B cell (primary cell): ENCODE measurements around the gene STARD9. TPM values are rescaled to one million over a fixed set of nuclear protein-coding genes. Genes with fewer than 3 reads are reported as not detected.
"Not testable (repeated sequence)": the region's sequence is repeated elsewhere in the genome, so short reads cannot be mapped to it uniquely, and the experiment has no call there.

Experiments used
- ATAC-seq: fragments of 200-7000 bp; cut with Tn5 transposase; one replicate; pipeline ENCODE4 v1.10.0; 2021; ENCODE audit warnings: low read depth, mild to moderate bottlenecking, moderate number of reproducible peaks, moderate library complexity
- CTCF ChIA-PET: fragments of 350-600 bp; sonication (Branson Sonifier 250); formaldehyde crosslinking; loops from one replicate; lab custom pipeline; 2021; ENCODE audit warnings: antibody characterized with exemption, inconsistent platforms; lab: Charles Lee
- POLR2A ChIA-PET: fragments of 350-600 bp; sonication (Branson Sonifier 250); formaldehyde crosslinking; loops from one replicate; lab custom pipeline; 2021; ENCODE audit warnings: antibody characterized with exemption; lab: Charles Lee
- DNase-seq: peaks from one replicate; pipeline ENCODE4 v3.0.0; 2013
- H2AFZ ChIP-seq: 2 replicates; pipeline ENCODE4 v1.6.1; 2012; ENCODE audit warnings: mild to moderate bottlenecking, low read depth, low read length; ENCODE audit not compliant: insufficient read depth, poor library complexity, severe bottlenecking
- H3K27ac ChIP-seq, 2 donors: 1 replicate in 1 of 2; 2 replicates in 1 of 2; pipeline ENCODE4 v1.5.1; 2012 to 2013; ENCODE audit warnings: low read length in 2 of 2, mild to moderate bottlenecking in 2 of 2, moderate library complexity in 1 of 2
- H3K27me3 ChIP-seq, 4 experiments: fragments of 200-600 bp in 1 of 4; sonication (generic) in 1 of 4; replicated peaks in 1 of 4; 1 replicate in 2 of 4; 2 replicates in 2 of 4; pipeline versions ENCODE4 v1.6.1 to v1.7.0; 2013 to 2016; ENCODE audit warnings: low read length in 3 of 4, mild to moderate bottlenecking in 2 of 4, mixed read lengths in 1 of 4, moderate library complexity in 1 of 4; ENCODE audit not compliant: insufficient read depth in 4 of 4, control insufficient read depth in 3 of 4; ENCODE audit errors: control extremely low read depth in 1 of 4
- H3K36me3 ChIP-seq, 2 experiments: replicated peaks in 1 of 2; 1 replicate in 1 of 2; 2 replicates in 1 of 2; pipeline versions ENCODE4 v1.6.1 to v1.7.1; 2013; ENCODE audit warnings: low read length in 1 of 2; ENCODE audit not compliant: insufficient read depth in 2 of 2, control insufficient read depth in 1 of 2; ENCODE audit errors: control extremely low read depth in 1 of 2, extremely low read depth in 1 of 2
- H3K4me1 ChIP-seq, 2 donors: fragments of 200-600 bp in 1 of 2; sonication (generic) in 1 of 2; 1 replicate in 1 of 2; 2 replicates in 1 of 2; pipeline versions ENCODE4 v1.5.1 to v1.6.1; 2013 to 2017; ENCODE audit warnings: low read length in 2 of 2; ENCODE audit not compliant: control insufficient read depth in 2 of 2, insufficient read depth in 2 of 2
- H3K4me2 ChIP-seq: replicated peaks from 2 replicates; pipeline ENCODE3; 2012; ENCODE audit warnings: mild to moderate bottlenecking, low read depth, low read length; ENCODE audit not compliant: poor library complexity, severe bottlenecking
- H3K4me3 ChIP-seq, 5 experiments: fragments of 200-600 bp in 1 of 5; sonication (generic) in 1 of 5; 1 replicate in 3 of 5; 2 replicates in 2 of 5; pipeline versions ENCODE4 v1.5.1 to v1.7.0; 2011 to 2016; ENCODE audit warnings: low read length in 4 of 5, mild to moderate bottlenecking in 4 of 5, low read depth in 2 of 5, control low read depth in 1 of 5, moderate library complexity in 1 of 5; ENCODE audit not compliant: insufficient read depth in 1 of 5; ENCODE audit errors: control extremely low read depth in 1 of 5, extremely low read depth in 1 of 5
- H3K79me2 ChIP-seq: fragments of 200-600 bp; sonication (generic); one replicate; pipeline ENCODE4 v1.6.0; 2016; ENCODE audit warnings: low read length; ENCODE audit not compliant: control insufficient read depth, insufficient read depth
- H3K9ac ChIP-seq: fragments of 200-600 bp; sonication (generic); 2 replicates; pipeline ENCODE4 v1.6.1; 2017; ENCODE audit warnings: mild to moderate bottlenecking, low read length, moderate library complexity
- H3K9me3 ChIP-seq, 3 donors: one replicate each; pipeline versions ENCODE4 v1.6.1 to v1.7.1; 2013; ENCODE audit warnings: low read length in 2 of 3; ENCODE audit not compliant: control insufficient read depth in 2 of 3, insufficient read depth in 1 of 3; ENCODE audit errors: control extremely low read depth in 1 of 3
- H4K20me1 ChIP-seq: 2 replicates; pipeline ENCODE4 v1.6.0; 2012; ENCODE audit warnings: mild to moderate bottlenecking, low read length; ENCODE audit not compliant: insufficient read depth, control insufficient read depth, poor library complexity, severe bottlenecking
- H3K27ac Mint-ChIP-seq: one replicate; pipeline ENCODE4 v1.8.0; 2021; ENCODE audit warnings: mixed read lengths
- H3K27me3 Mint-ChIP-seq: one replicate; pipeline ENCODE4 v1.8.0; 2021; ENCODE audit warnings: mixed read lengths
- H3K4me1 Mint-ChIP-seq: one replicate; pipeline ENCODE4 v1.8.0; 2021; ENCODE audit warnings: mixed read lengths
- H3K4me3 Mint-ChIP-seq: one replicate; pipeline ENCODE4 v1.8.0; 2021; ENCODE audit warnings: mixed read lengths
- H3K9me3 Mint-ChIP-seq: one replicate; pipeline ENCODE4 v1.8.0; 2022; ENCODE audit warnings: mixed read lengths; ENCODE audit not compliant: insufficient read depth
- WGBS: methylation state at CpG from one replicate; pipeline ENCODE4 v1.1.5; 2013; ENCODE audit warnings: missing lambda C conversion rate; ENCODE audit not compliant: insufficient coverage; 5-methylcytosine and 5-hydroxymethylcytosine counted together
- intact Hi-C: fragments of 100-400 bp; cut with micrococcal nuclease; formaldehyde crosslinking; loops from one replicate; pipeline ENCODE4 v1.10.0; 2022
- polyA plus RNA-seq: library from polyadenylated mRNA; depleted of rRNA; stranded (reverse); fragments of >200 nt; gene quantifications from 2 replicates; pipeline ENCODE4 v1.2.3, GENCODE V29; 2012
- total RNA-seq, 2 donors: library from RNA; stranded (reverse); fragments of 120-200 nt in 1 of 2; gene quantifications; 1 replicate in 1 of 2; 2 replicates in 1 of 2; pipeline versions ENCODE4 v1.2.3 to v1.2.4, GENCODE V29; 2013 to 2022

Gene STARD9
- total and polyA plus RNA-seq, 2 donors (not counting 1 experiment from before 2014, with no cell fraction given): 5.0 to 23.1 TPM

DNA sequence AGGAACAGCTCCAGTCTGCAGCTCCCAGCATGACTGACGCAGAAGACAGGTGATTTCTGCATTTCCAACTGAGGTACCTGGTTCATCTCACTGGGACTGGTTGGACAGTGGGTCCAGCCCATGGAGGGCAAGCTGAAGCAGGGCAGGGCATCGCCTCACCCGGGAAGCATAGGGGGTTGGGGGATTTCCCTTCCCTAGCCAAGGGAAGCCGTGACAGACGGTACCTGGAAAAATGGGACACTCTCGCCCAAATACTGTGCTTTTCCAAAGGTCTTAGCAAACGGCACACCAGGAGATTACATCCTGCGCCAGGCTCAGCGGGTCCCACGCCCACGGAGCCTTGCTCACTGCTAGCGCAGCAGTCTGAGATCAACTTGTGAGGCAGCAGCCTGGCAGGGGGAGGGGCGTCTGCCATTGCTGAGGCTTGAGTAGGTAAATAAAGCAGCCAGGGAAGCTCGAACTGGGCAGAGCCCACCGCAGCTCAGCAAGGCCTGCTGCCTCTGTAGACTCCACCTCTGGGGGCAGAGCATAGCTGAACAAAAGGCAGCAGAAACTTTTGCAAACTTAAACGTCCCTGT, 188.8 kb downstream of the STARD9 start:
- H3K36me3 ChIP-seq, H2AFZ ChIP-seq, H3K4me1 Mint-ChIP-seq, H3K79me2 ChIP-seq, intact Hi-C loops, H3K4me3 Mint-ChIP-seq, H3K9ac ChIP-seq, H3K27ac ChIP-seq, H3K4me3 ChIP-seq, H3K27ac Mint-ChIP-seq, POLR2A ChIA-PET, H3K27me3 Mint-ChIP-seq, CTCF ChIA-PET, ATAC-seq, H3K4me2 ChIP-seq, H3K4me1 ChIP-seq, H4K20me1 ChIP-seq, DNase-seq, H3K27me3 ChIP-seq: not testable (repeated sequence)
- H3K9me3 ChIP-seq: peaks cover 1 to 21% (median 20%) of the 10 kb centered on the region in 3 donors
- WGBS: over 99% methylated on average over 13 of the region's 16 CpGs
- peaks cover 28% of the 10 kb centered on the region for H3K9me3 Mint-ChIP-seq

DNA sequence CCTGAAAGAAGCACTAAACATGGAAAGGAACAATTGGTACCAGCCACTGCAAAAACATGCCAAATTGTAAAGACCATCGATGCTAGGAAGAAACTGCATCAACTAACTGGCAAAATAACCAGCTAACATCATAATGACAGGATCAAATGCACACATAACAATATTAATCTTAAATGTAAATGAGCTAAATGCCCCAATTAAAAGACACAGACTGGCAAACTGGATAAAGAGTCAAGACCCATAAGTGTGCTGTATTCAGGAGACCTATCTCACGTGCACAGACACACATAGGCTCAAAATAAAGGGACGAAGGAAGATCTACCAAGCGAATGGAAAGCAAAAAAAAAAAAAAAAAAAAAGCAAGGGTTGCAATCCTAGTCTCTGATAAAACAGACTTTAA, 190.7 kb downstream of the STARD9 start:
- DNase-seq, H3K27me3 Mint-ChIP-seq, intact Hi-C loops, H3K4me1 ChIP-seq, H3K9ac ChIP-seq, H3K79me2 ChIP-seq, H3K4me2 ChIP-seq, POLR2A ChIA-PET, H3K4me3 Mint-ChIP-seq, H3K27me3 ChIP-seq, H3K27ac Mint-ChIP-seq, H3K27ac ChIP-seq, H3K4me1 Mint-ChIP-seq, CTCF ChIA-PET, H3K4me3 ChIP-seq, H4K20me1 ChIP-seq, H2AFZ ChIP-seq, H3K36me3 ChIP-seq, ATAC-seq: not testable (repeated sequence)
- H3K9me3 Mint-ChIP-seq: peaks cover 23% of the 10 kb centered on the region
- H3K9me3 ChIP-seq: peaks cover 1 to 15% (median 10%) of the 10 kb centered on the region in 3 donors
- WGBS: no CpG with 5 or more reads among the region's 4 CpGs

Other genes with a start within 250 kb of the STARD9 start
- gene CAPN3, start 216.1 kb upstream of the STARD9 start, total RNA-seq: 41.7 and 44.2 TPM in 2 replicates
- gene CAPN3, start 216.1 kb upstream of the STARD9 start, polyA plus RNA-seq: 101 and 143 TPM in 2 replicates
- gene ZNF106, start 84.5 kb upstream of the STARD9 start, total RNA-seq: 48.2 and 51.4 TPM in 2 replicates
- 10.1 and 10.9 TPM in 2 replicates for gene ZNF106, start 84.5 kb upstream of the STARD9 start, polyA plus RNA-seq
- 133 and 140 TPM in 2 replicates for gene SNAP23, start 80.0 kb upstream of the STARD9 start, total RNA-seq
- 52.7 and 169 TPM in 2 replicates for gene SNAP23, start 80.0 kb upstream of the STARD9 start, polyA plus RNA-seq
- 17.8 and 25.4 TPM in 2 replicates for gene LRRC57, start 26.8 kb upstream of the STARD9 start, total RNA-seq
- 13.9 and 36.6 TPM in 2 replicates for gene LRRC57, start 26.8 kb upstream of the STARD9 start, polyA plus RNA-seq
- 14.0 and 16.5 TPM in 2 replicates for gene HAUS2, start 26.8 kb upstream of the STARD9 start, total RNA-seq
- 18.3 and 31.7 TPM in 2 replicates for gene HAUS2, start 26.8 kb upstream of the STARD9 start, polyA plus RNA-seq
- gene CDAN1, start 161.5 kb downstream of the STARD9 start, total RNA-seq: 27.3 and 31.8 TPM in 2 replicates
- gene CDAN1, start 161.5 kb downstream of the STARD9 start, polyA plus RNA-seq: 9.7 and 11.7 TPM in 2 replicates